HepG2 (cell line): ENCODE measurements around the gene ZMYM3. TPM values are rescaled to one million over a fixed set of nuclear protein-coding genes. Genes with fewer than 3 reads are reported as not detected.

Experiments used
- ATAC-seq: fragments of 200-7000 bp; cut with Tn5 transposase; 3 replicates; pipeline ENCODE4 v1.9.1; 2020; ENCODE audit warnings: mild to moderate bottlenecking, moderate library complexity
- BruUV-seq: library from RNA; stranded (reverse); fragments of 400-500 nt; replicated peaks from 2 replicates; lab custom pipeline; 2021; lab: Mats Ljungman, UMichigan
- CTCF ChIA-PET: fragments of 300-600 bp; formaldehyde crosslinking; extraction: SDS; loops from one replicate; lab custom pipeline; 2021; ENCODE audit warnings: low total read pairs, inconsistent platforms, low intra/inter-chr PET ratio; lab: Yijun Ruan, JAX
- POLR2A ChIA-PET: fragments of 350-600 bp; sonication (Branson Sonifier 250); formaldehyde crosslinking; loops from one replicate; lab custom pipeline; 2020; ENCODE audit warnings: antibody characterized with exemption, inconsistent platforms; lab: Yijun Ruan, JAX
- DNase-seq: peaks from one replicate; pipeline ENCODE4 v3.0.0-alpha.2; 2015; ENCODE audit warnings: low spot score
- FAIRE-seq: peaks from 3 replicates; lab custom pipeline; 2011; peaks lifted over from hg19 to GRCh38; lab: Jason Lieb, UNC
- H2AFZ ChIP-seq: one replicate; pipeline ENCODE4 v1.6.1; 2011; ENCODE audit warnings: low read length, inconsistent platforms
- H3K27ac ChIP-seq: fragments of 300-600 bp; 3 replicates; pipeline ENCODE4 v1.8.0; 2011; ENCODE audit warnings: mixed run types, mild to moderate bottlenecking, mixed read lengths, low read length, inconsistent platforms; ENCODE audit not compliant: insufficient read depth; ENCODE audit errors: extremely low read length
- H3K27me3 ChIP-seq, 2 experiments: fragments of 200-600 bp in 1 of 2; 2 replicates in 1 of 2; 3 replicates in 1 of 2; pipeline versions ENCODE4 v1.6.0 to v1.8.0; 2011; ENCODE audit warnings: low read length in 2 of 2, mild to moderate bottlenecking in 2 of 2, moderate library complexity in 2 of 2, inconsistent platforms in 1 of 2; ENCODE audit not compliant: insufficient read depth in 2 of 2, control insufficient read depth in 1 of 2
- H3K36me3 ChIP-seq, 2 experiments: fragments of 200-600 bp in 1 of 2; replicated peaks in 1 of 2; 2 replicates in 1 of 2; 3 replicates in 1 of 2; pipeline versions ENCODE4 v1.5.1 to v1.8.0; 2011; ENCODE audit warnings: low read length in 2 of 2, inconsistent platforms in 1 of 2; ENCODE audit not compliant: insufficient read depth in 2 of 2, control insufficient read depth in 1 of 2
- H3K4me1 ChIP-seq: 2 replicates; pipeline ENCODE4 v1.5.1; 2012; ENCODE audit warnings: low read length, inconsistent platforms; ENCODE audit not compliant: insufficient read depth
- H3K4me2 ChIP-seq: 2 replicates; pipeline ENCODE4 v1.6.0; 2011; ENCODE audit warnings: low read depth, low read length, inconsistent platforms
- H3K4me3 ChIP-seq, 3 experiments: fragments of 200-600 bp in 1 of 3; sonication (generic), shearing (Covaris generic) in 1 of 3; replicated peaks in 1 of 3; 2 replicates each; pipeline ENCODE4 v1.5.1; 2011 to 2016; ENCODE audit warnings: low read length in 3 of 3, inconsistent platforms in 2 of 3, low read depth in 2 of 3, mild to moderate bottlenecking in 2 of 3, control low read depth in 1 of 3, mixed read lengths in 1 of 3; ENCODE audit not compliant: insufficient read depth in 1 of 3
- H3K79me2 ChIP-seq: one replicate; pipeline ENCODE4 v1.6.1; 2011; ENCODE audit warnings: low read length, inconsistent platforms; ENCODE audit not compliant: insufficient read depth
- H3K9ac ChIP-seq: 2 replicates; pipeline ENCODE4 v1.6.0; 2011; ENCODE audit warnings: mild to moderate bottlenecking, low read depth, low read length, inconsistent platforms; ENCODE audit not compliant: insufficient read depth
- H3K9me3 ChIP-seq: 2 replicates; pipeline ENCODE4 v1.5.1; 2012; ENCODE audit warnings: mild to moderate bottlenecking, low read length
- H4K20me1 ChIP-seq: 2 replicates; pipeline ENCODE4 v1.6.0; 2011; ENCODE audit warnings: inconsistent platforms, mild to moderate bottlenecking, low read length, moderate library complexity; ENCODE audit not compliant: insufficient read depth
- ATF7 ChIP-seq, 2 experiments: fragments of 450-650 bp in 1 of 2; sonication (generic) in 1 of 2; formaldehyde crosslinking in 1 of 2; IDR thresholded peaks; 2 replicates each; pipeline versions ENCODE4 v1.4.0 to v1.6.1; 2016 to 2020; ENCODE audit warnings: antibody characterized with exemption in 1 of 2, mild to moderate bottlenecking in 1 of 2, missing genetic modification reagents in 1 of 2
- CENPBD1 ChIP-seq: sonication (generic); formaldehyde crosslinking; IDR thresholded peaks from 2 replicates; pipeline ENCODE4 v1.8.0; 2022; ENCODE audit warnings: missing genetic modification reagents, low read depth, mild to moderate bottlenecking, borderline replicate concordance
- HMGXB3 ChIP-seq: sonication (generic); formaldehyde crosslinking; IDR thresholded peaks from 2 replicates; pipeline ENCODE4 v1.4.0; 2020; ENCODE audit warnings: missing genetic modification reagents, borderline replicate concordance
- KMT2A ChIP-seq: sonication (generic); formaldehyde crosslinking; IDR thresholded peaks from 2 replicates; pipeline ENCODE4 v1.4.0; 2020; ENCODE audit warnings: missing genetic modification reagents
- NFIB ChIP-seq: sonication (generic); formaldehyde crosslinking; IDR thresholded peaks from 2 replicates; pipeline ENCODE4 v1.9.0; 2021; ENCODE audit warnings: missing genetic modification reagents, mild to moderate bottlenecking, borderline replicate concordance
- PHF5A ChIP-seq: IDR thresholded peaks from one replicate; pipeline ENCODE4 v1.6.1; 2018; ENCODE audit warnings: low read depth, missing genetic modification reagents; ENCODE audit not compliant: unreplicated experiment
- PRPF4 ChIP-seq: fragments of 200-400 bp; formaldehyde crosslinking; IDR thresholded peaks from 2 replicates; pipeline ENCODE4 v1.6.1; 2016; ENCODE audit warnings: low read length, low read depth; ENCODE audit not compliant: poor library complexity, severe bottlenecking
- PTBP1 ChIP-seq: fragments of 200-400 bp; formaldehyde crosslinking; IDR thresholded peaks from 2 replicates; pipeline ENCODE4 v1.6.1; 2018; ENCODE audit warnings: low read length, low read depth; ENCODE audit not compliant: poor library complexity, severe bottlenecking
- SNAI1 ChIP-seq: sonication (generic); formaldehyde crosslinking; IDR thresholded peaks from 2 replicates; pipeline ENCODE4 v1.5.0; 2020; ENCODE audit warnings: mild to moderate bottlenecking, missing genetic modification reagents, borderline replicate concordance
- ZNF335 ChIP-seq: sonication (generic); formaldehyde crosslinking; IDR thresholded peaks from 2 replicates; pipeline ENCODE4 v1.4.0; 2020; ENCODE audit warnings: missing genetic modification reagents
- ZNF432 ChIP-seq: sonication (generic); formaldehyde crosslinking; IDR thresholded peaks from 2 replicates; pipeline ENCODE4 v1.5.0; 2020; ENCODE audit warnings: missing genetic modification reagents, mild to moderate bottlenecking, borderline replicate concordance
- WGBS: methylation state at CpG from one replicate; pipeline ENCODE4 v1.1.6; 2017; ENCODE audit warnings: low lambda C conversion rate; 5-methylcytosine and 5-hydroxymethylcytosine counted together
- in situ Hi-C: cut with HindIII; loops from 2 replicates; pipeline ENCODE4 v1.10.0; 2017; ENCODE audit warnings: low pct_unique_long_range_greater_than_20kb; ENCODE audit not compliant: extremely low pct_ligation_motif_present
- intact Hi-C: fragments of 100-400 bp; cut with micrococcal nuclease; formaldehyde crosslinking; loops from one replicate; pipeline ENCODE4 v1.10.0; 2022; ENCODE audit not compliant: unreplicated experiment
- polyA plus RNA-seq, 8 experiments: library from polyadenylated mRNA; depleted of rRNA in 3 of 8; stranded (reverse) in 7 of 8; unstranded in 1 of 8; fragments of >200 nt; fragmentation: Illumina TruSeq in 4 of 8; extraction: Trizol in 4 of 8; gene quantifications; 2 replicates each; pipeline versions ENCODE4 v1.2.1 to v1.2.3, GENCODE V29; 2011 to 2016; ENCODE audit warnings: low read depth in 4 of 8, missing spikeins in 1 of 8, mixed read lengths in 1 of 8; ENCODE audit not compliant: insufficient read depth in 1 of 8
- total RNA-seq, 5 experiments: library from RNA; depleted of rRNA; stranded (reverse); fragments of >200 nt; fragmentation: Illumina TruSeq; extraction: Trizol; gene quantifications; 2 replicates each; pipeline ENCODE4 v1.2.3, GENCODE V29; 2016; ENCODE audit warnings: low read depth in 1 of 5
- TF ChIP-seq, protein P1 (sequence below): IDR thresholded peaks from 2 replicates; pipeline ENCODE4 v1.6.1; 2016; ENCODE audit warnings: low read depth, missing genetic modification reagents, missing compliant biosample characterization

ZMYM3 gene
- total and polyA plus RNA-seq, 2 of the 13 experiments (the other 11 are each of a cell fraction or from before 2014, with no cell fraction given), result 26.4 to 35.4 TPM

- H3K79me2 ChIP-seq, result peaks cover 18% of the 10 kb centered on the region
- H3K4me3 ChIP-seq, result no peak overlapping the region
- FAIRE-seq (no peak), DNase-seq (no peak), ATAC-seq (no peak)
- H2AFZ ChIP-seq, result no peak overlapping the region
- H4K20me1 ChIP-seq, result no peaks in the 10 kb centered on the region
- in situ Hi-C loops (no loop called here), intact Hi-C loops (loop anchor here (5.0 kb wide), 1 partner anchor 69 kb away; no protein-coding TSS in a partner anchor)
- H3K27me3 ChIP-seq, result no peaks in the 10 kb centered on the region; a peak in 1 of 5 replicates
- peaks cover 27% of the 10 kb centered on the region for H3K4me1 ChIP-seq
- no peak overlapping the region for H3K9ac ChIP-seq
- H3K27ac ChIP-seq, result no peak overlapping the region
- H3K36me3 ChIP-seq, result peaks cover 8 to 25% of the 10 kb centered on the region in 2 experiments
- H3K4me2 ChIP-seq, result no peak overlapping the region
- CTCF ChIA-PET, result no interaction called here
- no peaks in the 10 kb centered on the region for H3K9me3 ChIP-seq
- no TSS peak for BruUV-seq
- POLR2A ChIA-PET, result interaction anchor here (0.9 to 1.6 kb wide), 2 partner anchors 23 to 25 kb away, joined by 4 to 5 read pairs; no protein-coding TSS in a partner anchor
- WGBS, result 98% methylated on average over 8 of the region's 9 CpGs
- TF ChIP-seq, protein P1, sequence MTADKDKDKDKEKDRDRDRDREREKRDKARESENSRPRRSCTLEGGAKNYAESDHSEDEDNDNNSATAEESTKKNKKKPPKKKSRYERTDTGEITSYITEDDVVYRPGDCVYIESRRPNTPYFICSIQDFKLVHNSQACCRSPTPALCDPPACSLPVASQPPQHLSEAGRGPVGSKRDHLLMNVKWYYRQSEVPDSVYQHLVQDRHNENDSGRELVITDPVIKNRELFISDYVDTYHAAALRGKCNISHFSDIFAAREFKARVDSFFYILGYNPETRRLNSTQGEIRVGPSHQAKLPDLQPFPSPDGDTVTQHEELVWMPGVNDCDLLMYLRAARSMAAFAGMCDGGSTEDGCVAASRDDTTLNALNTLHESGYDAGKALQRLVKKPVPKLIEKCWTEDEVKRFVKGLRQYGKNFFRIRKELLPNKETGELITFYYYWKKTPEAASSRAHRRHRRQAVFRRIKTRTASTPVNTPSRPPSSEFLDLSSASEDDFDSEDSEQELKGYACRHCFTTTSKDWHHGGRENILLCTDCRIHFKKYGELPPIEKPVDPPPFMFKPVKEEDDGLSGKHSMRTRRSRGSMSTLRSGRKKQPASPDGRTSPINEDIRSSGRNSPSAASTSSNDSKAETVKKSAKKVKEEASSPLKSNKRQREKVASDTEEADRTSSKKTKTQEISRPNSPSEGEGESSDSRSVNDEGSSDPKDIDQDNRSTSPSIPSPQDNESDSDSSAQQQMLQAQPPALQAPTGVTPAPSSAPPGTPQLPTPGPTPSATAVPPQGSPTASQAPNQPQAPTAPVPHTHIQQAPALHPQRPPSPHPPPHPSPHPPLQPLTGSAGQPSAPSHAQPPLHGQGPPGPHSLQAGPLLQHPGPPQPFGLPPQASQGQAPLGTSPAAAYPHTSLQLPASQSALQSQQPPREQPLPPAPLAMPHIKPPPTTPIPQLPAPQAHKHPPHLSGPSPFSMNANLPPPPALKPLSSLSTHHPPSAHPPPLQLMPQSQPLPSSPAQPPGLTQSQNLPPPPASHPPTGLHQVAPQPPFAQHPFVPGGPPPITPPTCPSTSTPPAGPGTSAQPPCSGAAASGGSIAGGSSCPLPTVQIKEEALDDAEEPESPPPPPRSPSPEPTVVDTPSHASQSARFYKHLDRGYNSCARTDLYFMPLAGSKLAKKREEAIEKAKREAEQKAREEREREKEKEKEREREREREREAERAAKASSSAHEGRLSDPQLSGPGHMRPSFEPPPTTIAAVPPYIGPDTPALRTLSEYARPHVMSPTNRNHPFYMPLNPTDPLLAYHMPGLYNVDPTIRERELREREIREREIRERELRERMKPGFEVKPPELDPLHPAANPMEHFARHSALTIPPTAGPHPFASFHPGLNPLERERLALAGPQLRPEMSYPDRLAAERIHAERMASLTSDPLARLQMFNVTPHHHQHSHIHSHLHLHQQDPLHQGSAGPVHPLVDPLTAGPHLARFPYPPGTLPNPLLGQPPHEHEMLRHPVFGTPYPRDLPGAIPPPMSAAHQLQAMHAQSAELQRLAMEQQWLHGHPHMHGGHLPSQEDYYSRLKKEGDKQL, result no peak
- TF ChIP-seq CENPBD1, result no peak
- TF ChIP-seq PTBP1, result no peak
- no peak for TF ChIP-seq PRPF4
- TF ChIP-seq NFIB (CRISPR knock-in tag), result no peak
- TF ChIP-seq ATF7 (IDR thresholded peaks at IDR 0.05), result no peak
- TF ChIP-seq ATF7 (CRISPR knock-in tag; IDR thresholded peaks at IDR 0.05), result no peak
- no peak for TF ChIP-seq ZNF432
- no peak for TF ChIP-seq ZNF335
- no peak for TF ChIP-seq HMGXB3 (CRISPR knock-in tag)
- no peak for TF ChIP-seq SNAI1 (CRISPR knock-in tag)
- no peak for TF ChIP-seq PHF5A (CRISPR knock-in tag)
- TF ChIP-seq KMT2A (CRISPR knock-in tag), result no peak
These were observed 3.1 kb downstream of the ZMYM3 start for GRCh38 chrX:71250841-71251240.
